Loucy (cell line): ENCODE data around the gene IL36B.

ENCODE experiments used
- EZH2phosphoT487 ChIP-seq: fragments of 200-600 bp; IDR thresholded peaks from 2 replicates; pipeline ENCODE4 v1.6.1; 2018; ENCODE audit warnings: antibody characterized with exemption, mild to moderate bottlenecking, moderate library complexity, borderline replicate concordance
- TF ChIP-seq, protein P1 (sequence below): fragments of 200-600 bp; sonication (generic); conservative IDR thresholded peaks from 2 replicates; pipeline ENCODE4 v1.5.1; 2014; ENCODE audit warnings: mild to moderate bottlenecking, antibody characterized with exemption, low read length

- TF ChIP-seq, protein P1, sequence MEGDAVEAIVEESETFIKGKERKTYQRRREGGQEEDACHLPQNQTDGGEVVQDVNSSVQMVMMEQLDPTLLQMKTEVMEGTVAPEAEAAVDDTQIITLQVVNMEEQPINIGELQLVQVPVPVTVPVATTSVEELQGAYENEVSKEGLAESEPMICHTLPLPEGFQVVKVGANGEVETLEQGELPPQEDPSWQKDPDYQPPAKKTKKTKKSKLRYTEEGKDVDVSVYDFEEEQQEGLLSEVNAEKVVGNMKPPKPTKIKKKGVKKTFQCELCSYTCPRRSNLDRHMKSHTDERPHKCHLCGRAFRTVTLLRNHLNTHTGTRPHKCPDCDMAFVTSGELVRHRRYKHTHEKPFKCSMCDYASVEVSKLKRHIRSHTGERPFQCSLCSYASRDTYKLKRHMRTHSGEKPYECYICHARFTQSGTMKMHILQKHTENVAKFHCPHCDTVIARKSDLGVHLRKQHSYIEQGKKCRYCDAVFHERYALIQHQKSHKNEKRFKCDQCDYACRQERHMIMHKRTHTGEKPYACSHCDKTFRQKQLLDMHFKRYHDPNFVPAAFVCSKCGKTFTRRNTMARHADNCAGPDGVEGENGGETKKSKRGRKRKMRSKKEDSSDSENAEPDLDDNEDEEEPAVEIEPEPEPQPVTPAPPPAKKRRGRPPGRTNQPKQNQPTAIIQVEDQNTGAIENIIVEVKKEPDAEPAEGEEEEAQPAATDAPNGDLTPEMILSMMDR = no peak
- no peak for TF ChIP-seq EZH2phosphoT487
These were observed 26.9 kb downstream of the IL36B start for GRCh38 chr2:113025737-113026136.
